ENCODE results near the gene SLC39A8. TPM values are rescaled to one million over a fixed set of nuclear protein-coding genes. Genes with fewer than 3 reads are reported as not detected.

Gene SLC39A8
- total RNA-seq, 1 experiment from 2014 or later: 35.9 TPM

- Mint-ChIP-seq H3K36me3 (peaks cover 20% of the 10 kb centered on the region), H3K27ac (peak overlapping the region; percentile 95; the same call in 1 of the 2 replicates), H3K4me1 (peaks cover 50% of the 10 kb centered on the region), H3K9me3 (peaks cover 8% of the 10 kb centered on the region), H3K27me3 (ENCODE audit: low read depth) (no peaks in the 10 kb centered on the region), H3K4me3 (no peak overlapping the region)
- ChIA-PET CTCF (no interaction called here), POLR2A (no interaction called here)
- TF ChIP-seq EMX1 (CRISPR knock-in tag; IDR thresholded peaks at IDR 0.05) (no peak), ESRRA (CRISPR knock-in tag; IDR thresholded peaks at IDR 0.05; ENCODE audit: borderline replicate concordance) (no peak), ATF2 (CRISPR knock-in tag; IDR thresholded peaks at IDR 0.05; ENCODE audit: borderline replicate concordance, low read depth) (no peak), NR1H2 (CRISPR knock-in tag; IDR thresholded peaks at IDR 0.05) (no peak), OVOL2 (CRISPR knock-in tag; IDR thresholded peaks at IDR 0.05; ENCODE audit: borderline replicate concordance) (no peak)
- no peak for ATAC-seq
- DNase-seq (ENCODE audit: low spot score): no peak
These were observed 26.8 kb downstream of the SLC39A8 start for GRCh38 chr4:102318526-102318925.

DNA sequence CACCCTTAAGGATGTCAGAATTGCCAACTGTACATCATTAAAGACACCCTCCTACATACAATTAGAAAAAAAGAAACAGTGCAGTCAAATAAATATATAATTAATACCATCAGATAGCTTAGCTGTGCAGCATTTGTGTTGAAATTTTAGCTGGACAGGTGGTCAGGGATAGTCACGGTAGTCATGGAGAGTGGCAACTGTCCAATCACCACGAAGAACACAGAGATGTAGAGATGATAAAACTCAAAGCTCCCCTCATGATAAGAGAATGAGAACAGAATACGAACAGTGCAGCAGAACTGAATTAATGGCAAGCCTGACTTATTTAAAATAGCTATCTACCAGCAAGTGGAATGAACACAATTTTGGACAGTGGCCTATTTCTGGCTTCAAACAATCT is 27.2 kb downstream of the SLC39A8 start:
- H3K36me3 Mint-ChIP-seq: peaks cover 20% of the 10 kb centered on the region
- H3K9me3 Mint-ChIP-seq: peaks cover 8% of the 10 kb centered on the region
- no peaks in the 10 kb centered on the region for H3K27me3 Mint-ChIP-seq (ENCODE audit: low read depth)
- H3K4me1 Mint-ChIP-seq: peaks cover 47% of the 10 kb centered on the region
- DNase-seq (ENCODE audit: low spot score) (no peak), ATAC-seq (no peak)
- ChIA-PET CTCF (no interaction called here), POLR2A (no interaction called here)
- 0 out of 2 replicates have a peak overlapping the region, but pooled peaks have one; percentile 71 for H3K27ac Mint-ChIP-seq
- TF ChIP-seq CBFB (CRISPR knock-in tag; IDR thresholded peaks at IDR 0.05; ENCODE audit: low read depth): no peak
- no peak for TF ChIP-seq RELA (CRISPR knock-in tag; IDR thresholded peaks at IDR 0.05; ENCODE audit: borderline replicate concordance)
- TF ChIP-seq TP53 (CRISPR knock-in tag; IDR thresholded peaks at IDR 0.05): no peak
- TF ChIP-seq ETV6 (CRISPR knock-in tag; IDR thresholded peaks at IDR 0.05): no peak
- TF ChIP-seq CTCF (IDR thresholded peaks at IDR 0.05): no peak
- TF ChIP-seq IRF2 (CRISPR knock-in tag; IDR thresholded peaks at IDR 0.05; ENCODE audit: borderline replicate concordance, low read depth): no peak
- TF ChIP-seq USF2 (CRISPR knock-in tag; IDR thresholded peaks at IDR 0.05): no peak
- no peak overlapping the region for H3K4me3 Mint-ChIP-seq

DNA sequence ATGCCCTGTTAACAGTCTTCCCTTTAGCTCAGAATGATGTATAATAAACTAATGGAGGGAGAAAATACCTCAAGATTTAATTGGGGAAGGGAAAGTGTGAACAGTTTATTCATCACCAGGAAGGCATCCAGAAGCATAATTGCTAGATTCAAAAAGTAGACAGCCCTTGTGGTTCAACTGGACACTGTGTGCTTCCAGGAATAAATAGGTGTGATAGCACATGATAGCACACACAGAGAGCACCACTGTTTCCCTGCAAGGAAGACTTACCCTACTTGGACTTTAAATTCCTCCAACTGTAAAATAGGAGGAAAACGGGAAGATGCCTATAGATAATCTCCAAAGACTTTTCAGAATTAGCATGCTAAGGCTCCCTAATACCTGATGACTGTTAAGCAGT is 27.8 kb downstream of the SLC39A8 start:
- CTCF ChIA-PET: no interaction called here
- DNase-seq (ENCODE audit: low spot score) (no peak), ATAC-seq (no peak)
- H3K27ac Mint-ChIP-seq: no peak overlapping the region
- peaks cover 40% of the 10 kb centered on the region for H3K4me1 Mint-ChIP-seq
- POLR2A ChIA-PET: no interaction called here
- peaks cover 20% of the 10 kb centered on the region for H3K36me3 Mint-ChIP-seq
- H3K9me3 Mint-ChIP-seq: peaks cover 8% of the 10 kb centered on the region
- no peak overlapping the region for H3K4me3 Mint-ChIP-seq
- no peaks in the 10 kb centered on the region for H3K27me3 Mint-ChIP-seq (ENCODE audit: low read depth)
- TF ChIP-seq ZNF232 (CRISPR knock-in tag; IDR thresholded peaks at IDR 0.05) (no peak), NFE2L1 (CRISPR knock-in tag; IDR thresholded peaks at IDR 0.05) (no peak), NFYB (CRISPR knock-in tag; conservative IDR thresholded peaks at IDR 0.05; ENCODE audit: low read depth) (no peak), GTF2I (CRISPR knock-in tag; conservative IDR thresholded peaks at IDR 0.05) (no peak), E2F5 (CRISPR knock-in tag; IDR thresholded peaks at IDR 0.05) (no peak), FOXP4 (CRISPR knock-in tag; IDR thresholded peaks at IDR 0.05) (no peak), ZNF281 (CRISPR knock-in tag; IDR thresholded peaks at IDR 0.05) (no peak), SMAD3 (CRISPR knock-in tag; IDR thresholded peaks at IDR 0.05; ENCODE audit: borderline replicate concordance) (no peak)
